GM15510 (cell line): Measurements from ENCODE around the gene KRT27.

Source experiments
- POLR2A ChIP-seq: IDR thresholded peaks from 3 replicates; pipeline ENCODE4 v1.6.1; 2011; ENCODE audit warnings: borderline replicate concordance; ENCODE audit not compliant: insufficient read length; ENCODE audit errors: extremely low read depth

KRT27 gene

GRCh38 chr17:40816569-40816968, 34.2 kb upstream of the KRT27 start:
- TF ChIP-seq POLR2A = no peak

- TF ChIP-seq POLR2A = no peak
Measured at GRCh38 chr17:40815381-40815780, 33.0 kb upstream of the KRT27 start.

- no peak for TF ChIP-seq POLR2A
Measured at GRCh38 chr17:40813804-40814203, 31.5 kb upstream of the KRT27 start.

GRCh38 chr17:40812639-40813038, 30.3 kb upstream of the KRT27 start:
- no peak for TF ChIP-seq POLR2A

GRCh38 chr17:40810494-40810893, 28.1 kb upstream of the KRT27 start:
- no peak for TF ChIP-seq POLR2A

- TF ChIP-seq POLR2A = no peak
Measured at GRCh38 chr17:40809721-40810421, 27.5 kb upstream of the KRT27 start.

GRCh38 chr17:40806131-40806530, 23.8 kb upstream of the KRT27 start:
- TF ChIP-seq POLR2A = no peak

- no peak for TF ChIP-seq POLR2A
Measured at GRCh38 chr17:40803617-40804082, 21.3 kb upstream of the KRT27 start.

GRCh38 chr17:40801157-40801556, 18.8 kb upstream of the KRT27 start:
- no peak for TF ChIP-seq POLR2A

- no peak for TF ChIP-seq POLR2A
Measured at GRCh38 chr17:40800381-40800780, 18.0 kb upstream of the KRT27 start.

GRCh38 chr17:40799859-40800258, 17.5 kb upstream of the KRT27 start, which contains the start of gene KRT28:
KRT28 (minus strand) TSS chr17:40799959; CDS start chr17:40799893, 66 bp downstream.
- no peak for TF ChIP-seq POLR2A

GRCh38 chr17:40796846-40797245, 14.5 kb upstream of the KRT27 start:
- no peak for TF ChIP-seq POLR2A

- TF ChIP-seq POLR2A = no peak
Measured at GRCh38 chr17:40795019-40795667, 12.8 kb upstream of the KRT27 start.

GRCh38 chr17:40794466-40794865, 12.1 kb upstream of the KRT27 start:
- TF ChIP-seq POLR2A = no peak

- no peak for TF ChIP-seq POLR2A
Measured at GRCh38 chr17:40793832-40794231, 11.5 kb upstream of the KRT27 start.
